Activated T-helper 2 cell treated with anti-CD3 and anti-CD28 coated beads, Interferon-gamma antibody, Interleukin-2, Interleukin-4, amounts not matched to agents 10 μg/mL and 5 μg/mL and 100 μg/mL, durations not matched to agents 14 hours and 24 hours and 36 hours (primary cell): ENCODE measurements around the gene LIMS1. TPM values are rescaled to one million over a fixed set of nuclear protein-coding genes. Genes with fewer than 3 reads are reported as not detected.
"Not testable (repeated sequence)": the region's sequence is repeated elsewhere in the genome, so short reads cannot be mapped to it uniquely, and the experiment has no call there.

Experiments used
- DNase-seq: peaks from one replicate; pipeline ENCODE4 v3.0.0; 2021; ENCODE audit warnings: low spot score
- H3K27ac Mint-ChIP-seq: one replicate; pipeline ENCODE4 v1.8.0; 2021; ENCODE audit warnings: mixed read lengths
- H3K27me3 Mint-ChIP-seq: one replicate; pipeline ENCODE4 v1.8.0; 2021; ENCODE audit warnings: low read depth, mixed read lengths
- H3K36me3 Mint-ChIP-seq: one replicate; pipeline ENCODE4 v1.8.0; 2021; ENCODE audit warnings: low read depth, mixed read lengths
- H3K4me1 Mint-ChIP-seq: one replicate; pipeline ENCODE4 v1.8.0; 2021; ENCODE audit warnings: low read depth, mixed read lengths
- H3K4me3 Mint-ChIP-seq: one replicate; pipeline ENCODE4 v1.8.0; 2021; ENCODE audit warnings: low read depth, mild to moderate bottlenecking, moderate library complexity, mixed read lengths
- H3K9me3 Mint-ChIP-seq: one replicate; pipeline ENCODE4 v1.8.0; 2021; ENCODE audit warnings: mixed read lengths
- intact Hi-C: fragments of 100-400 bp; cut with micrococcal nuclease; formaldehyde crosslinking; loops from one replicate; pipeline ENCODE4 v1.15.1; 2023
- total RNA-seq: library from RNA; stranded (reverse); gene quantifications from 2 replicates; pipeline ENCODE4 v1.2.3, GENCODE V29; 2022

LIMS1 gene
- total RNA-seq, 1 donor from 2014 or later = 48.4 TPM

DNA sequence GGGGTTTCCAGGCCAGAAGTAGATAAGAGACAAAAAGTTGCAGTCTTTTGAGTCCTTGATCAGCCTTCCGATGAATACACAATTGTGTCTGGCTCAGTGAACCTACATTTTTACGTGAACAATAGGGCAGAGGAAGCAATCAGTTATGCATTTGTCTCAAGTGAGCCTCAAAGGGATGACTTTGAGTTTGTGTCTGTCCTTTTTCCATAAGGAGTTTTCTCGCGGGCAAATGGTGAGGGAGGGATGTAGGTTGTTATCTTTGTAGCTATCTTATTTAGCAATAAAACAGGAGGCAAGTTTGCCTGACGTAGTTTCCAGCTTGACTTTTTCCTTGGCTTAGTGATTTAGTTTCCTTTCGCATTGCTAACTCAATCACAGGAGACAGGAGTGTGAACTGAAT, 119.6 kb downstream of the LIMS1 start:
- H3K4me1 Mint-ChIP-seq = peaks cover 33% of the 10 kb centered on the region
- DNase-seq, H3K9me3 Mint-ChIP-seq, H3K27me3 Mint-ChIP-seq, H3K4me3 Mint-ChIP-seq, H3K36me3 Mint-ChIP-seq: not testable (repeated sequence)
- peak overlapping the region; percentile 33 for H3K27ac Mint-ChIP-seq
- intact Hi-C loops = loop anchor here (2.0 kb wide), 1 partner anchor 17 kb away; no protein-coding TSS in a partner anchor

DNA sequence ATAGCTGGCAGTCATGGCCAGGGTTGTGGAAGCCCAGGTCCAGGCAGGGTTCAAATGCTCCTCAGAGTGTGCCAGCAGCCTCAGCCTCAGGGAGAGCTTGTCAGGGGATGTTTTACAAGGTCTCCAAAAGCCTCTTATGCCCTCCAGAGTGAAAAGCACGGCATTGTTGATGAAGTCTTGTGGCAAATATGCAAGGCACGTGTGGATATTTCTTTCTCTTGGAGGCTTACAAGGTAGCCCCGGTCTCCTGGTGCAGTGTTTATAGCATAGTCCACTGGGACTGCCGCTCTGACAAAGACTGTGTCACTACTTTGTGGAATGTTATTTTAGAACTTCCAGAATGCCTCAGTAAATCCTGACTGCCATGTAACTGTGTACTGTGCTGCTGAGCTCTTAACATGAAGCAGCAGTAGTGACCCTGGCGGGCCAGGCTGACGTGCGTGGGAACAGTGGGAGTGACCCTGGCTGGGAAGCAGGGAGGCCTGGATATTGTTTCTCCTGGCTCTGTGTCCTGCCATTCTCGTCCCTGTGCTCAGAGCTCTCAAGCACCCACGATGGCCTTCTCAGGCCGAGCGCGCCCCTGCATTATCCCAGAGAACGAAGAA, 120.4 kb downstream of the LIMS1 start:
- H3K36me3 Mint-ChIP-seq, intact Hi-C loops, H3K9me3 Mint-ChIP-seq, H3K27ac Mint-ChIP-seq, DNase-seq, H3K4me3 Mint-ChIP-seq, H3K27me3 Mint-ChIP-seq: not testable (repeated sequence)
- peaks cover 25% of the 10 kb centered on the region for H3K4me1 Mint-ChIP-seq

GRCh38 chr2:108655270-108655669, 121.0 kb downstream of the LIMS1 start:
- intact Hi-C loops, H3K27me3 Mint-ChIP-seq, H3K4me3 Mint-ChIP-seq, H3K9me3 Mint-ChIP-seq, DNase-seq, H3K27ac Mint-ChIP-seq, H3K36me3 Mint-ChIP-seq: not testable (repeated sequence)
- H3K4me1 Mint-ChIP-seq = peaks cover 21% of the 10 kb centered on the region

GRCh38 chr2:108656282-108656681, 122.0 kb downstream of the LIMS1 start:
- H3K36me3 Mint-ChIP-seq, H3K9me3 Mint-ChIP-seq, intact Hi-C loops, H3K27me3 Mint-ChIP-seq, DNase-seq, H3K4me3 Mint-ChIP-seq, H3K27ac Mint-ChIP-seq: not testable (repeated sequence)
- H3K4me1 Mint-ChIP-seq = peaks cover 13% of the 10 kb centered on the region

DNA sequence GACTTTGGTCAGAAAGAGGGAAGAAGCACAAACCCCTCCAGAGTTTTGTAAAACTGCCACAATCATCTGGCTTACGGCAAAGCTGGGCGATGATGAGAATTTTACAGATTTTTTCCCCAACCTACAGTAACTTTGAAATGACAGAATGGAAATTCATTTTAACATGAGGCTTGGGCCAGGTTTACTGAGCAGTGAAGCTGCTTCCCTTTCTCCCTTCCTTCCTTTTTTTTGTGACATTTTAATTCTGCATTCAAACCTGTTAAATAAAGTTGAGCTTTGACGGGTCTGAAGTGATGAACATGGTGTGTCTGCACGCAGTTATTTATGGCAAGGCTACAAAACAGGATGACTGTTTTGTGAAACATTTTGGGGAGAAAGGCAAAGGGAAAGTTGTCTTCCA, 123.2 kb downstream of the LIMS1 start:
- H3K36me3 Mint-ChIP-seq, H3K27me3 Mint-ChIP-seq, DNase-seq, H3K27ac Mint-ChIP-seq, H3K9me3 Mint-ChIP-seq, H3K4me3 Mint-ChIP-seq, intact Hi-C loops: not testable (repeated sequence)
- H3K4me1 Mint-ChIP-seq = peaks cover 11% of the 10 kb centered on the region

DNA sequence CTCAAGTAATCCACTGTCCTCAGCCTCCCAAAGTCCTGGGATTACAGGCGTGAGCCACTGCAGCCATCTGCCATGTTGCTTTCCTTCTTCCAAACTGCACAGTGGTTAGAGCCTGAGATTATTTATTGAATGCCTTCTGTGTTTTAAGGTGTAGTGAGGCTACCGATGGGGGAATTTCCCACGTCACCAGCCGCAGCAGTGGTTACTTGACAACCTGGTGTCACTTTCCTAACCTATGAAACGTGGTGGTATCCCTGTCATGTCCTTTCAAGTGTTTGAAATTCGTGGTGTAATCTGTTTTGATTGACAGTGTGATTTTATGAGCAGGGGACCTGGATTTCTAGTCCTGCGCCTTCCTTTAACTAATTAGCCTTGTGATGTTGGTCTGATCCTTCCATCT, 124.3 kb downstream of the LIMS1 start:
- H3K9me3 Mint-ChIP-seq, DNase-seq, H3K27me3 Mint-ChIP-seq, H3K4me3 Mint-ChIP-seq, H3K4me1 Mint-ChIP-seq, intact Hi-C loops, H3K27ac Mint-ChIP-seq, H3K36me3 Mint-ChIP-seq: not testable (repeated sequence)

DNA sequence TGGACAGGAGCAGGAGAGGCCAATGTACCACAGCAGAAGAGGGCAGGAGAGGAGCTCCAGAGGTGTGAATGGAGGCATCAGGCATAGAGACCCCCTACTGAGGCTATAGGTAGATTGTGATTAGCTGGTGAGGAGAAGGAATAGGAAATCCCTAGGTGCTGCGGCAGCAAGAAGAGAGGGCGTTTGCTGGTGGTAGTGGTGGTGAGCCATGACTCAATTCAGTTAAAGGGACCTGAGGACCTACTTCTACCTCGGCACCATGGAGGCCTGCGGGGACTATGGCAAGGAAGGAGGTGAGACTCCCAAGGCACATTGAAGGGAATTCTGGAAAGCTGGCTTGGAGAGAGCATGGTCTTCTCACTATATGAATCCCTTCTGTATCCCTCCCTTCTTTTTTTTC, 127.2 kb downstream of the LIMS1 start:
- H3K36me3 Mint-ChIP-seq, intact Hi-C loops, H3K4me3 Mint-ChIP-seq, H3K27ac Mint-ChIP-seq, DNase-seq, H3K4me1 Mint-ChIP-seq, H3K27me3 Mint-ChIP-seq, H3K9me3 Mint-ChIP-seq: not testable (repeated sequence)

DNA sequence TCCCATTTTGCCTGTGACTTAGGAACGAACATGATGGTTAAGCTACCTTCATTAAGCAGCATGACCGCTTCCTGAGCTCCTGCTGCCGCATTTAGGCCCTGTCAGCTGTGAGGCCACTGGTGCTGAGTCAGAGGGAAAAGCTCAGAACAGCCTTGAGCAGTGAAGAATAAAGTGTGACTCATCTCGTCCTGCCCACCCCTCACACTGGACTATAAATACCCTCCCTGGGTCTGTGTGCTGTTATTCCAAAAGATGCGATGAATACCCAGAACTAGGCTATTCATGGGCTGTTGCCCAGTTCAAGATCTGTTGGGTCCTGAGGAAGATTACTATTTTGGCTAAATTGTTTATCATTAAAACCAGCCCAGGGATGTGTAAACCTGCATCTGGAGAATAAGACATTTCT, 127.9 kb downstream of the LIMS1 start:
- H3K27me3 Mint-ChIP-seq, DNase-seq, H3K36me3 Mint-ChIP-seq, H3K4me1 Mint-ChIP-seq, intact Hi-C loops, H3K27ac Mint-ChIP-seq, H3K4me3 Mint-ChIP-seq, H3K9me3 Mint-ChIP-seq: not testable (repeated sequence)

- H3K27ac Mint-ChIP-seq, intact Hi-C loops, H3K4me3 Mint-ChIP-seq: not testable (repeated sequence)
Measured at GRCh38 chr2:108663346-108663745, 129.1 kb downstream of the LIMS1 start.

GRCh38 chr2:108664089-108664488, 129.8 kb downstream of the LIMS1 start:
- intact Hi-C loops = not testable (repeated sequence)

More at GRCh38 chr2:108663346-108663745, 129.1 kb downstream of the LIMS1 start:
- DNase-seq, H3K4me1 Mint-ChIP-seq, H3K36me3 Mint-ChIP-seq, H3K9me3 Mint-ChIP-seq, H3K27me3 Mint-ChIP-seq: not testable (repeated sequence)

GRCh38 chr2:108664979-108665378, 130.7 kb downstream of the LIMS1 start:
- H3K4me1 Mint-ChIP-seq, DNase-seq, intact Hi-C loops, H3K9me3 Mint-ChIP-seq, H3K36me3 Mint-ChIP-seq, H3K27me3 Mint-ChIP-seq, H3K27ac Mint-ChIP-seq, H3K4me3 Mint-ChIP-seq: not testable (repeated sequence)

More at GRCh38 chr2:108664089-108664488, 129.8 kb downstream of the LIMS1 start:
- not testable (repeated sequence) for H3K36me3 Mint-ChIP-seq, H3K9me3 Mint-ChIP-seq, H3K4me1 Mint-ChIP-seq, H3K4me3 Mint-ChIP-seq, H3K27ac Mint-ChIP-seq, DNase-seq, H3K27me3 Mint-ChIP-seq

GRCh38 chr2:108665975-108666374, 131.7 kb downstream of the LIMS1 start:
- H3K27ac Mint-ChIP-seq, H3K9me3 Mint-ChIP-seq, H3K27me3 Mint-ChIP-seq, H3K36me3 Mint-ChIP-seq, H3K4me1 Mint-ChIP-seq, H3K4me3 Mint-ChIP-seq, intact Hi-C loops, DNase-seq: not testable (repeated sequence)

DNA sequence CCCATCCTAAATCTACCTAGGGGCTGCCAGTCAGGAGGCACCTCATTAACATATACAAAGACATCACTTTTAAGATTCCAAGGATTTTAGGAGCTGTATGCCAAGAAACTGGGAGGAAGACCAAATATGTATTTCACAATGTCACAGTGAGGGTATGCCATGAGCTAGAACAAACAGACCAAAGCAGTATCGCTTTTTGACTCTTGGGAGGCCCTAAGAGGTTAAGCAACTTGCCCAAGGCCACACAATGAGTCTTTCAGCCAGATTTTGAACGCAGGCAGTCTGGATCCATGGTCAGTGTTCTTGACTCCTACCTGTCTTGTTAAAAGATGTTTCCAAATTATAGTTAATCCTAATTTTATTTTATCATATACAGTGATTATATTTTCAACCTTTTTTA, 132.9 kb downstream of the LIMS1 start:
- H3K4me3 Mint-ChIP-seq, intact Hi-C loops, H3K4me1 Mint-ChIP-seq, H3K36me3 Mint-ChIP-seq, H3K27ac Mint-ChIP-seq, H3K9me3 Mint-ChIP-seq, DNase-seq, H3K27me3 Mint-ChIP-seq: not testable (repeated sequence)

DNA sequence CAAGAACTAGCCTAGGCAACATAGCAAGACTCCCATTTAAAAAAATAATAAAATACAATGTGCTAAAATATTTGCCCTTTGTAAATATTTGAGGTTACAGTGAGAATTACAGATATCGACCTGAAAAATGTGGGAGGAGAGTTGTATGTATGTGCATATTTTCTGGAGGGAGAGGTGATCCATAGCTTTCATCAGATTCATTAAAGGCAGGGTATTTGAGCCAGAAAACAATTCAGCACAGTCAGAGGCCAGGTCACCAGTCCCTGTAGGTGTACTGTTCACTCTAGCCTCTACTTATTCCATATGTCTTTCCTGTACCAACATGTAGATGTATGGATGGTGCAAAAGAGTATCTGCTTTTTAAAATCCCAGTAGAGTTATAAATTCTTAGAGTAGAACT, 136.0 kb downstream of the LIMS1 start:
- DNase-seq, intact Hi-C loops, H3K4me1 Mint-ChIP-seq, H3K27ac Mint-ChIP-seq, H3K27me3 Mint-ChIP-seq, H3K9me3 Mint-ChIP-seq, H3K4me3 Mint-ChIP-seq: not testable (repeated sequence)
- H3K36me3 Mint-ChIP-seq = peaks cover 13% of the 10 kb centered on the region
